K562 (cell line): ENCODE measurements around the gene CAPN12. TPM values are rescaled to one million over a fixed set of nuclear protein-coding genes. Genes with fewer than 3 reads are reported as not detected.
A peak's percentile ranks its signal among the peaks of the same experiment; 100 is the strongest.

Experiments
- CBFA2T3 ChIP-seq: fragments of 450-650 bp; IDR thresholded peaks from 2 replicates; pipeline ENCODE4 v1.6.1; 2017
- CEBPB ChIP-seq: fragments of 450-650 bp; IDR thresholded peaks from 2 replicates; pipeline ENCODE4 v1.6.1; 2016; ENCODE audit warnings: missing genetic modification characterization, missing compliant biosample characterization
- CTBP1 ChIP-seq: fragments of 450-650 bp; IDR thresholded peaks from 2 replicates; pipeline ENCODE4 v1.6.1; 2016; ENCODE audit warnings: borderline replicate concordance
- ELF1 ChIP-seq: fragments of 200-800 bp; sonication (Bioruptor generic); IDR thresholded peaks from 2 replicates; pipeline ENCODE4 v1.6.1; 2016; ENCODE audit warnings: missing genetic modification characterization, missing compliant biosample characterization
- FIP1L1 ChIP-seq: fragments of 200-400 bp; formaldehyde crosslinking; IDR thresholded peaks from 2 replicates; pipeline ENCODE4 v1.6.1; 2018; ENCODE audit warnings: mild to moderate bottlenecking, low read depth, low read length; ENCODE audit not compliant: poor library complexity, severe bottlenecking
- FOS ChIP-seq: IDR thresholded peaks from 3 replicates; pipeline ENCODE4 v1.6.1; 2011; ENCODE audit not compliant: insufficient read length; ENCODE audit errors: extremely low read depth
- FOXJ2 ChIP-seq: fragments of 200-800 bp; sonication (Bioruptor generic); IDR thresholded peaks from 2 replicates; pipeline ENCODE4 v1.6.1; 2016; ENCODE audit warnings: missing genetic modification characterization, missing compliant biosample characterization
- HDAC1 ChIP-seq, 2 experiments: fragments of 450-650 bp; IDR thresholded peaks; 2 replicates each; pipeline ENCODE4 v1.6.1; 2016 to 2017; ENCODE audit warnings: inconsistent platforms in 1 of 2, mild to moderate bottlenecking in 1 of 2, moderate library complexity in 1 of 2
- KAT2B ChIP-seq: IDR thresholded peaks from one replicate; pipeline ENCODE4 v1.6.1; 2012; ENCODE audit warnings: low read depth, mild to moderate bottlenecking, control low read depth, inconsistent platforms, low read length, moderate library complexity
- KDM1A ChIP-seq, 2 experiments: fragments of 450-650 bp; IDR thresholded peaks; 2 replicates each; pipeline ENCODE4 v1.6.1; 2016; ENCODE audit warnings: mild to moderate bottlenecking in 2 of 2
- RAD21 ChIP-seq, 2 experiments: fragments of 250-450 bp in 1 of 2; fragments of 450-650 bp in 1 of 2; sonication (Bioruptor Pico) in 1 of 2; formaldehyde crosslinking in 1 of 2; IDR thresholded peaks in 1 of 2; conservative IDR thresholded peaks in 1 of 2; 2 replicates each; pipeline versions ENCODE4 v1.4.0 to v1.8.0; 2020 to 2022; ENCODE audit warnings: mild to moderate bottlenecking in 2 of 2, moderate library complexity in 1 of 2
- RCOR1 ChIP-seq, 2 experiments: IDR thresholded peaks; 2 replicates each; pipeline ENCODE4 v1.6.1; 2012; ENCODE audit warnings: low read depth in 2 of 2, low read length in 2 of 2, borderline replicate concordance in 1 of 2, improper control_type of control experiment in 1 of 2
- RFX5 ChIP-seq: IDR thresholded peaks from 2 replicates; pipeline ENCODE4 v1.6.1; 2011; ENCODE audit warnings: low read depth, mild to moderate bottlenecking, improper control_type of control experiment, low read length
- RUNX1 ChIP-seq: sonication (generic); IDR thresholded peaks from 2 replicates; pipeline ENCODE4 v1.6.1; 2016; ENCODE audit warnings: antibody characterized with exemption, low read depth
- SMAD4 ChIP-seq: fragments of 250-450 bp; sonication (Bioruptor Pico); conservative IDR thresholded peaks from 2 replicates; pipeline ENCODE4 v1.8.0; 2021; ENCODE audit warnings: inconsistent platforms, mild to moderate bottlenecking, moderate library complexity
- SP1 ChIP-seq: sonication (generic); formaldehyde crosslinking; IDR thresholded peaks from 2 replicates; pipeline ENCODE4 v1.8.1; 2022; ENCODE audit warnings: mild to moderate bottlenecking, missing genetic modification reagents
- STAG1 ChIP-seq: sonication (generic); formaldehyde crosslinking; IDR thresholded peaks from 2 replicates; pipeline ENCODE4 v1.5.0; 2020; ENCODE audit warnings: missing genetic modification reagents, borderline replicate concordance
- STAT5B ChIP-seq: fragments of 250-450 bp; sonication (Bioruptor Pico); IDR thresholded peaks from 2 replicates; pipeline ENCODE4 v1.8.0; 2021; ENCODE audit warnings: mild to moderate bottlenecking, inconsistent platforms
- TAL1 ChIP-seq: fragments of 450-650 bp; IDR thresholded peaks from 2 replicates; pipeline ENCODE4 v1.6.1; 2016; ENCODE audit warnings: mild to moderate bottlenecking
- XRCC4 ChIP-seq: IDR thresholded peaks from one replicate; pipeline ENCODE4 v1.6.1; 2011; ENCODE audit not compliant: insufficient read depth, insufficient read length; ENCODE audit errors: extremely low read depth
- ZEB2 ChIP-seq: fragments of 450-650 bp; IDR thresholded peaks from 2 replicates; pipeline ENCODE4 v1.6.1; 2016
- ZNF282 ChIP-seq: sonication (generic); formaldehyde crosslinking; IDR thresholded peaks from 2 replicates; pipeline ENCODE4 v1.8.1; 2023; ENCODE audit warnings: missing genetic modification reagents
- ZNF707 ChIP-seq: fragments of 250-450 bp; sonication (Bioruptor Pico); conservative IDR thresholded peaks from 2 replicates; pipeline ENCODE4 v1.8.0; 2022; ENCODE audit warnings: inconsistent platforms, mild to moderate bottlenecking, moderate library complexity
- polyA plus RNA-seq, 8 experiments: library from polyadenylated mRNA; depleted of rRNA in 4 of 8; stranded (reverse) in 5 of 8; unstranded in 3 of 8; fragments of >200 nt; fragmentation: Nextera tagmentation in 2 of 8; fragmentation: Illumina TruSeq in 1 of 8; extraction: Ambion mirVana in 2 of 8; extraction: Trizol in 1 of 8; gene quantifications; 2 replicates each; pipeline versions ENCODE4 v1.2.1 to v1.2.3, GENCODE V29; 2011 to 2014; ENCODE audit warnings: inconsistent platforms in 1 of 8, missing spikeins in 1 of 8
- total RNA-seq, 7 experiments: library from RNA; depleted of rRNA in 6 of 7; stranded (reverse); fragments of >200 nt in 6 of 7; fragmentation: Illumina TruSeq in 2 of 7; extraction: Trizol in 2 of 7; gene quantifications; 2 replicates each; pipeline versions ENCODE4 v1.2.1 to v1.2.3, GENCODE V29; 2011 to 2021; ENCODE audit warnings: low replicate concordance in 1 of 7
- TF ChIP-seq, protein P1 (sequence below): fragments of 450-650 bp; formaldehyde crosslinking; conservative IDR thresholded peaks from 2 replicates; pipeline ENCODE4 v1.4.0; 2022; ENCODE audit warnings: mild to moderate bottlenecking, missing genetic modification characterization
- TF ChIP-seq, protein P2 (sequence below): fragments of 450-650 bp; IDR thresholded peaks from 2 replicates; pipeline ENCODE4 v1.6.1; 2016
- TF ChIP-seq, protein P3 (sequence below), 2 experiments: fragments of 450-650 bp in 1 of 2; IDR thresholded peaks; 2 replicates each; pipeline ENCODE4 v1.6.1; 2011 to 2017; ENCODE audit warnings: low read depth in 2 of 2, antibody characterized with exemption in 1 of 2, borderline replicate concordance in 1 of 2, low read length in 1 of 2, mild to moderate bottlenecking in 1 of 2, mixed read lengths in 1 of 2; ENCODE audit not compliant: control insufficient read depth in 1 of 2

Gene CAPN12
- total and polyA plus RNA-seq, 9 of the 15 experiments (the other 6 are each of a cell fraction or from before 2014, with no cell fraction given) = 0.83 to 7.0 (median 1.6) TPM

DNA sequence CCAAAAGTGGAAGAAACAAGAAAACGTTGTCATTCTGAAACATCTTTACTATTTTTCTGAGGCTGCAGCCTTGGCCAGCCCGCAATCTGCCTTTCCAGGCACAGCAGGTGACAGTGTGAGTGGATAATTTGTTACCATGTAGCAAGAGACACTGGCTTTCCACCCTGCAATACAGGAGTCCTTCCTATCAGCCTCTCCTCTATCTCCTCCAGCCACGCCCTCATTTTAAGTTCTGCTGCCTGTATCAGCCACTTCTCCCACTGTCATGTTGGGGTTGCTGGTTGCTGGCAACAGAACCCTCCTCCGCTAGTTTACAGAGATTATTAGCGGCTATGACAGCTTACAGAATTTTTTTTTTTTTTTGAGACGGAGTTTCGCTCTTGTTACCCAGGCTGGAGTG is 36.8 kb upstream of the CAPN12 start (continued):
- TF ChIP-seq KDM1A (IDR thresholded peaks at IDR 0.05) = peak in 1 of 2 experiments; percentile 38; a peak in 1 of 4 replicates
- no peak for TF ChIP-seq FOS
- 0 out of 2 replicates have a peak, but pooled peaks have one; percentile 45 for TF ChIP-seq SMAD4
- no peak for TF ChIP-seq RUNX1
- TF ChIP-seq TAL1 = peak; percentile 77
- TF ChIP-seq, protein P1, sequence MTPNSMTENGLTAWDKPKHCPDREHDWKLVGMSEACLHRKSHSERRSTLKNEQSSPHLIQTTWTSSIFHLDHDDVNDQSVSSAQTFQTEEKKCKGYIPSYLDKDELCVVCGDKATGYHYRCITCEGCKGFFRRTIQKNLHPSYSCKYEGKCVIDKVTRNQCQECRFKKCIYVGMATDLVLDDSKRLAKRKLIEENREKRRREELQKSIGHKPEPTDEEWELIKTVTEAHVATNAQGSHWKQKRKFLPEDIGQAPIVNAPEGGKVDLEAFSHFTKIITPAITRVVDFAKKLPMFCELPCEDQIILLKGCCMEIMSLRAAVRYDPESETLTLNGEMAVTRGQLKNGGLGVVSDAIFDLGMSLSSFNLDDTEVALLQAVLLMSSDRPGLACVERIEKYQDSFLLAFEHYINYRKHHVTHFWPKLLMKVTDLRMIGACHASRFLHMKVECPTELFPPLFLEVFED (CRISPR knock-in tag) = no peak
- peak; percentile 52; the same call in 1 of the 2 replicates for TF ChIP-seq RFX5
- peak; percentile 59 for TF ChIP-seq CEBPB (tag)
- TF ChIP-seq ZNF282 (CRISPR knock-in tag) = no peak
- TF ChIP-seq, protein P2, sequence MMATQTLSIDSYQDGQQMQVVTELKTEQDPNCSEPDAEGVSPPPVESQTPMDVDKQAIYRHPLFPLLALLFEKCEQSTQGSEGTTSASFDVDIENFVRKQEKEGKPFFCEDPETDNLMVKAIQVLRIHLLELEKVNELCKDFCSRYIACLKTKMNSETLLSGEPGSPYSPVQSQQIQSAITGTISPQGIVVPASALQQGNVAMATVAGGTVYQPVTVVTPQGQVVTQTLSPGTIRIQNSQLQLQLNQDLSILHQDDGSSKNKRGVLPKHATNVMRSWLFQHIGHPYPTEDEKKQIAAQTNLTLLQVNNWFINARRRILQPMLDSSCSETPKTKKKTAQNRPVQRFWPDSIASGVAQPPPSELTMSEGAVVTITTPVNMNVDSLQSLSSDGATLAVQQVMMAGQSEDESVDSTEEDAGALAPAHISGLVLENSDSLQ = peak; percentile 81
- no peak for TF ChIP-seq STAT5B (CRISPR knock-in tag)
- TF ChIP-seq CBFA2T3 = peak; percentile 89
- peak; percentile 70; the same call in 1 of the 2 replicates for TF ChIP-seq FOXJ2 (tag)
- no peak for TF ChIP-seq ZNF707
- no peak for TF ChIP-seq KAT2B
- TF ChIP-seq FIP1L1 = no peak
- 0 out of 4 replicates have a peak, but pooled peaks have one; percentile 14 to 20 for TF ChIP-seq RAD21 (CRISPR knock-in tag; conservative IDR thresholded peaks at IDR 0.05 in 1 of 2, IDR thresholded peaks at IDR 0.05 in 1 of 2)
- TF ChIP-seq, protein P3, sequence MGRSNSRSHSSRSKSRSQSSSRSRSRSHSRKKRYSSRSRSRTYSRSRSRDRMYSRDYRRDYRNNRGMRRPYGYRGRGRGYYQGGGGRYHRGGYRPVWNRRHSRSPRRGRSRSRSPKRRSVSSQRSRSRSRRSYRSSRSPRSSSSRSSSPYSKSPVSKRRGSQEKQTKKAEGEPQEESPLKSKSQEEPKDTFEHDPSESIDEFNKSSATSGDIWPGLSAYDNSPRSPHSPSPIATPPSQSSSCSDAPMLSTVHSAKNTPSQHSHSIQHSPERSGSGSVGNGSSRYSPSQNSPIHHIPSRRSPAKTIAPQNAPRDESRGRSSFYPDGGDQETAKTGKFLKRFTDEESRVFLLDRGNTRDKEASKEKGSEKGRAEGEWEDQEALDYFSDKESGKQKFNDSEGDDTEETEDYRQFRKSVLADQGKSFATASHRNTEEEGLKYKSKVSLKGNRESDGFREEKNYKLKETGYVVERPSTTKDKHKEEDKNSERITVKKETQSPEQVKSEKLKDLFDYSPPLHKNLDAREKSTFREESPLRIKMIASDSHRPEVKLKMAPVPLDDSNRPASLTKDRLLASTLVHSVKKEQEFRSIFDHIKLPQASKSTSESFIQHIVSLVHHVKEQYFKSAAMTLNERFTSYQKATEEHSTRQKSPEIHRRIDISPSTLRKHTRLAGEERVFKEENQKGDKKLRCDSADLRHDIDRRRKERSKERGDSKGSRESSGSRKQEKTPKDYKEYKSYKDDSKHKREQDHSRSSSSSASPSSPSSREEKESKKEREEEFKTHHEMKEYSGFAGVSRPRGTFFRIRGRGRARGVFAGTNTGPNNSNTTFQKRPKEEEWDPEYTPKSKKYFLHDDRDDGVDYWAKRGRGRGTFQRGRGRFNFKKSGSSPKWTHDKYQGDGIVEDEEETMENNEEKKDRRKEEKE (IDR thresholded peaks at IDR 0.05; ENCODE audit: borderline replicate concordance in 1 of 2, control insufficient read depth in 1 of 2, low read depth in 2 of 2, low read length in 1 of 2) = no peak
- no peak for TF ChIP-seq XRCC4
- TF ChIP-seq STAG1 (CRISPR knock-in tag) = no peak
- TF ChIP-seq CTBP1 = peak; percentile 65; the same call in 1 of the 2 replicates
- TF ChIP-seq RCOR1 (IDR thresholded peaks at IDR 0.05; ENCODE audit: borderline replicate concordance in 1 of 2, low read depth in 2 of 2, low read length in 2 of 2) = peak in 1 of 2 experiments; percentile 79; a peak in 2 of 4 replicates
- TF ChIP-seq SP1 = peak; percentile 54; the same call in 1 of the 2 replicates
- TF ChIP-seq ELF1 (tag) = no peak
- TF ChIP-seq ZEB2 = peak; percentile 51; the same call in 1 of the 2 replicates
- TF ChIP-seq HDAC1 (IDR thresholded peaks at IDR 0.05) = peak in 1 of 2 experiments; percentile 54; a peak in 2 of 4 replicates
